Tibial nerve (tissue), 4 donors: ENCODE results near the gene ATP13A5. TPM values are rescaled to one million over a fixed set of nuclear protein-coding genes. Genes with fewer than 3 reads are reported as not detected.

ENCODE experiments used
- DNase-seq, 2 donors: peaks; one replicate each; pipeline ENCODE4 v3.0.0-alpha.2; 2019; ENCODE audit warnings: low spot score in 2 of 2
- H3K27ac ChIP-seq, 4 donors: fragments of 200-600 bp; sonication (generic) in 3 of 4; one replicate each; pipeline ENCODE4 v1.5.1; 2017 to 2019; ENCODE audit warnings: mild to moderate bottlenecking in 1 of 4
- H3K27me3 ChIP-seq, 2 donors: fragments of 200-600 bp; sonication (generic) in 1 of 2; one replicate each; pipeline versions ENCODE4 v1.5.1 to v1.6.0; 2017 to 2019
- H3K36me3 ChIP-seq, 3 donors: fragments of 200-600 bp; sonication (generic); one replicate each; pipeline ENCODE4 v1.5.1; 2018 to 2019
- H3K4me1 ChIP-seq, 4 donors: fragments of 200-600 bp; sonication (generic) in 3 of 4; one replicate each; pipeline ENCODE4 v1.5.1; 2017 to 2019
- H3K4me3 ChIP-seq, 4 donors: fragments of 200-600 bp; sonication (generic) in 3 of 4; one replicate each; pipeline ENCODE4 v1.5.1; 2017 to 2019; ENCODE audit warnings: mild to moderate bottlenecking in 1 of 4, moderate library complexity in 1 of 4
- H3K9me3 ChIP-seq, 4 donors: fragments of 200-600 bp; sonication (generic) in 3 of 4; one replicate each; pipeline ENCODE4 v1.5.1; 2017 to 2019
- CTCF ChIP-seq, 5 experiments: fragments of 200-600 bp in 3 of 5; fragments of 450-650 bp in 2 of 5; sonication (generic) in 3 of 5; IDR thresholded peaks; one replicate each; pipeline ENCODE4 v1.5.1; 2016 to 2019; ENCODE audit warnings: antibody characterized with exemption in 5 of 5, mild to moderate bottlenecking in 3 of 5, moderate library complexity in 2 of 5
- EP300 ChIP-seq, 2 donors: sonication (generic); formaldehyde crosslinking; IDR thresholded peaks; one replicate each; pipeline ENCODE4 v1.6.1; 2017; ENCODE audit warnings: antibody characterized with exemption in 2 of 2, mild to moderate bottlenecking in 1 of 2
- POLR2A ChIP-seq, 2 donors: fragments of 450-650 bp; IDR thresholded peaks; one replicate each; pipeline ENCODE4 v1.6.1; 2017; ENCODE audit warnings: antibody characterized with exemption in 2 of 2, mild to moderate bottlenecking in 2 of 2, moderate library complexity in 2 of 2
- WGBS, 2 donors: methylation state at CpG; one replicate each; pipeline ENCODE4 v1.1.5; 2018; 5-methylcytosine and 5-hydroxymethylcytosine counted together
- total RNA-seq, 4 donors: library from RNA; depleted of rRNA; stranded (reverse); fragments of >200 nt; gene quantifications; one replicate each; pipeline ENCODE4 v1.1.0, GENCODE V29; 2016

The ATP13A5 gene
- total RNA-seq, 4 donors from 2014 or later = under 0.01 TPM; not detected in 3

GRCh38 chr3:193342551-193342950 is 36.0 kb downstream of the ATP13A5 start:
- Histone ChIP-seq H3K4me3 (no peak overlapping the region), H3K36me3 (no peaks in the 10 kb centered on the region), H3K4me1 (no peaks in the 10 kb centered on the region), H3K27ac (no peak overlapping the region), H3K27me3 (no peaks in the 10 kb centered on the region), H3K9me3 (peaks cover 0 to under 1% (median 0%) of the 10 kb centered on the region in 4 donors)
- no peak for DNase-seq
- TF ChIP-seq EP300 (IDR thresholded peaks at IDR 0.05) (no peak), CTCF (IDR thresholded peaks at IDR 0.05) (no peak), POLR2A (IDR thresholded peaks at IDR 0.05) (no peak)
- 38 to 58% methylated on average over 2 of the region's 2 CpGs for WGBS, 2 donors

GRCh38 chr3:193335031-193335430 is 43.5 kb downstream of the ATP13A5 start:
- Histone ChIP-seq H3K36me3 (no peaks in the 10 kb centered on the region), H3K4me1 (no peaks in the 10 kb centered on the region), H3K27ac (no peak overlapping the region), H3K9me3 (peaks cover 0 to 3% (median 0%) of the 10 kb centered on the region in 4 donors), H3K4me3 (no peak overlapping the region), H3K27me3 (no peaks in the 10 kb centered on the region)
- TF ChIP-seq EP300 (IDR thresholded peaks at IDR 0.05) (no peak), CTCF (IDR thresholded peaks at IDR 0.05) (no peak), POLR2A (IDR thresholded peaks at IDR 0.05) (no peak)
- no peak for DNase-seq
- 96 to 100% methylated on average over 1 of the region's 1 CpG for WGBS, 2 donors

GRCh38 chr3:193333229-193333628 is 45.3 kb downstream of the ATP13A5 start:
- no peak overlapping the region for H3K4me3 ChIP-seq
- H3K36me3 ChIP-seq = no peaks in the 10 kb centered on the region
- peaks cover 0 to 3% (median 0%) of the 10 kb centered on the region in 4 donors for H3K9me3 ChIP-seq
- DNase-seq = no peak
- WGBS, 2 donors = 42 to 86% methylated on average over 1 of the region's 1 CpG
- H3K27me3 ChIP-seq = no peaks in the 10 kb centered on the region
- H3K4me1 ChIP-seq = no peaks in the 10 kb centered on the region
- TF ChIP-seq EP300 (IDR thresholded peaks at IDR 0.05) = no peak
- TF ChIP-seq CTCF (IDR thresholded peaks at IDR 0.05) = no peak
- TF ChIP-seq POLR2A (IDR thresholded peaks at IDR 0.05) = no peak
- H3K27ac ChIP-seq = no peak overlapping the region

GRCh38 chr3:193330555-193331204 is 47.9 kb downstream of the ATP13A5 start:
- H3K4me3 ChIP-seq = no peak overlapping the region
- H3K4me1 ChIP-seq = no peaks in the 10 kb centered on the region
- no peaks in the 10 kb centered on the region for H3K36me3 ChIP-seq
- H3K9me3 ChIP-seq = no peaks in the 10 kb centered on the region
- DNase-seq = no peak
- no peak overlapping the region for H3K27ac ChIP-seq
- TF ChIP-seq POLR2A (IDR thresholded peaks at IDR 0.05) (no peak), CTCF (IDR thresholded peaks at IDR 0.05) (no peak), EP300 (IDR thresholded peaks at IDR 0.05) (no peak)
- no peaks in the 10 kb centered on the region for H3K27me3 ChIP-seq
- WGBS, 2 donors = 66 to 75% methylated on average over 3 of the region's 3 CpGs

GRCh38 chr3:193317682-193318300 is 60.8 kb downstream of the ATP13A5 start:
- DNase-seq = no peak
- H3K36me3 ChIP-seq = no peaks in the 10 kb centered on the region

More at GRCh38 chr3:193317682-193318300, 60.8 kb downstream of the ATP13A5 start:
- Histone ChIP-seq H3K27me3 (no peaks in the 10 kb centered on the region), H3K27ac (no peak overlapping the region), H3K9me3 (no peaks in the 10 kb centered on the region), H3K4me1 (no peaks in the 10 kb centered on the region), H3K4me3 (no peak overlapping the region)
- WGBS, 2 donors = 73 to 75% methylated on average over 2 of the region's 2 CpGs
- no peak for TF ChIP-seq POLR2A (IDR thresholded peaks at IDR 0.05)
- TF ChIP-seq CTCF (IDR thresholded peaks at IDR 0.05) = no peak
- TF ChIP-seq EP300 (IDR thresholded peaks at IDR 0.05) = no peak
